ENCODE results near the gene IL22RA1. TPM values are rescaled to one million over a fixed set of nuclear protein-coding genes. Genes with fewer than 3 reads are reported as not detected.

The IL22RA1 gene
- total and polyA plus RNA-seq, 2 experiments from 2014 or later: not detected

GRCh38 chr1:24111262-24111995 lies 31.5 kb downstream of the IL22RA1 start:
- Histone ChIP-seq H3K27me3 (no peaks in the 10 kb centered on the region), H3K36me3 (no peaks in the 10 kb centered on the region), H3K27ac (no peak overlapping the region), H3K9me3 (ENCODE audit: low read depth) (no peaks in the 10 kb centered on the region), H3K4me1 (ENCODE audit: low read depth) (peaks cover 8% of the 10 kb centered on the region), H3K4me3 (no peak overlapping the region)
- DNase-seq (ENCODE audit: low read depth in 1 of 2, low spot score in 1 of 2): peak in 1 of 2 donors; percentile 15
- no peak for TF ChIP-seq CTCF (IDR thresholded peaks at IDR 0.05; ENCODE audit: low read depth, low read length)

- Histone ChIP-seq H3K4me1 (ENCODE audit: low read depth) (peaks cover 8% of the 10 kb centered on the region), H3K4me3 (no peak overlapping the region)
- peak in 1 of 2 donors; percentile 37 for DNase-seq (ENCODE audit: low read depth in 1 of 2, low spot score in 1 of 2)
Measured at GRCh38 chr1:24110642-24111261, 32.2 kb downstream of the IL22RA1 start.

GRCh38 chr1:24109686-24110475 lies 33.1 kb downstream of the IL22RA1 start:
- DNase-seq (ENCODE audit: low read depth in 1 of 2, low spot score in 1 of 2): no peak
- Histone ChIP-seq H3K27ac (no peak overlapping the region), H3K27me3 (no peaks in the 10 kb centered on the region), H3K4me3 (no peak overlapping the region), H3K9me3 (ENCODE audit: low read depth) (no peaks in the 10 kb centered on the region), H3K36me3 (no peaks in the 10 kb centered on the region), H3K4me1 (ENCODE audit: low read depth) (peaks cover 8% of the 10 kb centered on the region)
- no peak for TF ChIP-seq CTCF (IDR thresholded peaks at IDR 0.05; ENCODE audit: low read depth, low read length)

More at GRCh38 chr1:24110642-24111261, 32.2 kb downstream of the IL22RA1 start:
- no peaks in the 10 kb centered on the region for H3K36me3 ChIP-seq
- no peak overlapping the region for H3K27ac ChIP-seq
- no peaks in the 10 kb centered on the region for H3K27me3 ChIP-seq
- H3K9me3 ChIP-seq (ENCODE audit: low read depth): no peaks in the 10 kb centered on the region
- no peak for TF ChIP-seq CTCF (IDR thresholded peaks at IDR 0.05; ENCODE audit: low read depth, low read length)

GRCh38 chr1:24109166-24109483 lies 33.8 kb downstream of the IL22RA1 start:
- DNase-seq (ENCODE audit: low read depth in 1 of 2, low spot score in 1 of 2): no peak
- Histone ChIP-seq H3K36me3 (no peaks in the 10 kb centered on the region), H3K9me3 (ENCODE audit: low read depth) (no peaks in the 10 kb centered on the region), H3K4me1 (ENCODE audit: low read depth) (peaks cover 8% of the 10 kb centered on the region), H3K4me3 (no peak overlapping the region), H3K27ac (no peak overlapping the region), H3K27me3 (no peaks in the 10 kb centered on the region)
- TF ChIP-seq CTCF (IDR thresholded peaks at IDR 0.05; ENCODE audit: low read depth, low read length): no peak

GRCh38 chr1:24108334-24109165 lies 34.4 kb downstream of the IL22RA1 start:
- peak in 1 of 2 donors; percentile 74 for DNase-seq (ENCODE audit: low read depth in 1 of 2, low spot score in 1 of 2)
- Histone ChIP-seq H3K4me3 (no peak overlapping the region), H3K4me1 (ENCODE audit: low read depth) (peaks cover 8% of the 10 kb centered on the region), H3K36me3 (no peaks in the 10 kb centered on the region), H3K27ac (no peak overlapping the region), H3K9me3 (ENCODE audit: low read depth) (no peaks in the 10 kb centered on the region), H3K27me3 (no peaks in the 10 kb centered on the region)
- no peak for TF ChIP-seq CTCF (IDR thresholded peaks at IDR 0.05; ENCODE audit: low read depth, low read length)
